Common myeloid progenitor, CD34-positive (primary cell): ENCODE measurements around the gene DIS3L2.
"Not testable (repeated sequence)": the region's sequence is repeated elsewhere in the genome, so short reads cannot be mapped to it uniquely, and the experiment has no call there.

Experiments
- CTCF ChIA-PET: fragments of 350-600 bp; sonication (Branson Sonifier 250); formaldehyde crosslinking; loops from one replicate; lab custom pipeline; 2021; ENCODE audit warnings: antibody characterized with exemption; lab: Charles Lee
- POLR2A ChIA-PET: fragments of 350-600 bp; sonication (Branson Sonifier 250); formaldehyde crosslinking; loops from one replicate; lab custom pipeline; 2021; ENCODE audit warnings: antibody characterized with exemption; lab: Charles Lee
- DNase-seq, 3 donors: peaks; one replicate each; pipeline versions ENCODE4 v3.0.0 to v3.0.0-alpha.2; 2013
- H3K27ac ChIP-seq, 2 experiments: 1 replicate in 1 of 2; 2 replicates in 1 of 2; pipeline ENCODE4 v1.7.0; 2013; ENCODE audit warnings: inconsistent platforms in 2 of 2, low read length in 2 of 2, mild to moderate bottlenecking in 2 of 2, low read depth in 1 of 2, moderate library complexity in 1 of 2; ENCODE audit not compliant: severe bottlenecking in 2 of 2, insufficient read depth in 1 of 2, poor library complexity in 1 of 2
- H3K27me3 ChIP-seq, 5 experiments: replicated peaks in 2 of 5; 1 replicate in 3 of 5; 2 replicates in 2 of 5; pipeline versions ENCODE4 v1.6.1 to v1.7.0; 2013; ENCODE audit warnings: low read length in 4 of 5, mild to moderate bottlenecking in 2 of 5, moderate library complexity in 2 of 5, inconsistent platforms in 1 of 5; ENCODE audit not compliant: insufficient read depth in 5 of 5, control insufficient read depth in 4 of 5
- H3K36me3 ChIP-seq, 4 experiments: 1 replicate in 2 of 4; 2 replicates in 2 of 4; pipeline versions ENCODE4 v1.6.1 to v1.7.0; 2013; ENCODE audit warnings: low read length in 3 of 4, control low read depth in 1 of 4, mild to moderate bottlenecking in 1 of 4; ENCODE audit not compliant: control insufficient read depth in 4 of 4, insufficient read depth in 4 of 4
- H3K4me1 ChIP-seq, 4 experiments: 1 replicate in 3 of 4; 2 replicates in 1 of 4; pipeline versions ENCODE4 v1.6.1 to v1.7.1; 2013; ENCODE audit warnings: low read length in 3 of 4, mild to moderate bottlenecking in 3 of 4, control low read depth in 1 of 4, inconsistent platforms in 1 of 4, moderate library complexity in 1 of 4; ENCODE audit not compliant: control insufficient read depth in 4 of 4, insufficient read depth in 4 of 4; ENCODE audit errors: control extremely low read depth in 1 of 4
- H3K4me3 ChIP-seq, 7 experiments: 1 replicate in 4 of 7; 2 replicates in 3 of 7; pipeline versions ENCODE4 v1.5.1 to v1.7.0; 2013; ENCODE audit warnings: mild to moderate bottlenecking in 7 of 7, low read length in 6 of 7, moderate library complexity in 6 of 7, inconsistent platforms in 2 of 7, low read depth in 2 of 7, control low read depth in 1 of 7; ENCODE audit not compliant: insufficient read depth in 4 of 7, control insufficient read depth in 1 of 7; ENCODE audit errors: extremely low read depth in 1 of 7
- H3K9me3 ChIP-seq, 5 experiments: 1 replicate in 4 of 5; 2 replicates in 1 of 5; pipeline versions ENCODE4 v1.6.1 to v1.7.1; 2013; ENCODE audit warnings: low read length in 4 of 5, mild to moderate bottlenecking in 2 of 5, inconsistent platforms in 1 of 5, low read depth in 1 of 5, moderate library complexity in 1 of 5; ENCODE audit not compliant: control insufficient read depth in 4 of 5, insufficient read depth in 2 of 5; ENCODE audit errors: control extremely low read depth in 1 of 5
- WGBS: methylation state at CpG from one replicate; pipeline ENCODE4 v1.1.5; 2013; ENCODE audit not compliant: insufficient coverage; 5-methylcytosine and 5-hydroxymethylcytosine counted together

The DIS3L2 gene

GRCh38 chr2:232322560-232323327, 361.2 kb downstream of the DIS3L2 start:
- Histone ChIP-seq H3K4me1 (peaks cover 1 to 57% (median 41%) of the 10 kb centered on the region in 4 experiments), H3K27me3 (no peaks in the 10 kb centered on the region), H3K4me3 (no peak overlapping the region), H3K36me3 (peaks cover 0 to 5% (median 0%) of the 10 kb centered on the region in 4 experiments), H3K9me3 (no peaks in the 10 kb centered on the region), H3K27ac (no peak overlapping the region)
- CTCF ChIA-PET: interaction anchor here (0.6 to 7.3 kb wide), 9 partner anchors 8 to 422 kb away, joined by 3 to 63 read pairs (median 3); partner anchors contain the start of gene NPPC
- DNase-seq: no peak
- 95% methylated on average over 15 of the region's 18 CpGs for WGBS
- POLR2A ChIA-PET: no interaction called here

GRCh38 chr2:232323328-232323650, 361.8 kb downstream of the DIS3L2 start:
- Histone ChIP-seq H3K27ac (no peak overlapping the region), H3K9me3 (no peaks in the 10 kb centered on the region), H3K27me3 (no peaks in the 10 kb centered on the region), H3K36me3 (peaks cover 0 to 5% (median 0%) of the 10 kb centered on the region in 4 experiments), H3K4me1 (peaks cover 1 to 54% (median 39%) of the 10 kb centered on the region in 4 experiments), H3K4me3 (no peak overlapping the region)
- ChIA-PET POLR2A (no interaction called here), CTCF (interaction anchor here (0.6 to 7.3 kb wide), 7 partner anchors 9 to 417 kb away, joined by 3 to 63 read pairs (median 6); partner anchors contain the start of gene NPPC)
- DNase-seq: no peak
- WGBS: 97% methylated on average over 3 of the region's 4 CpGs

GRCh38 chr2:232323967-232324366, 362.5 kb downstream of the DIS3L2 start:
- H3K4me3 ChIP-seq, DNase-seq, H3K27me3 ChIP-seq, POLR2A ChIA-PET, H3K9me3 ChIP-seq, H3K36me3 ChIP-seq, H3K27ac ChIP-seq: not testable (repeated sequence)
- 100% methylated on average over 5 of the region's 6 CpGs for WGBS
- peaks cover 1 to 47% (median 37%) of the 10 kb centered on the region in 4 experiments for H3K4me1 ChIP-seq
- CTCF ChIA-PET: interaction anchor here (0.6 to 7.3 kb wide), 11 partner anchors 8 to 422 kb away, joined by 3 to 63 read pairs (median 12); partner anchors contain the start of gene NPPC

GRCh38 chr2:232324778-232325177, 363.3 kb downstream of the DIS3L2 start:
- Histone ChIP-seq H3K9me3 (no peaks in the 10 kb centered on the region), H3K27ac (no peak overlapping the region), H3K36me3 (no peaks in the 10 kb centered on the region), H3K27me3 (no peaks in the 10 kb centered on the region), H3K4me3 (no peak overlapping the region), H3K4me1 (peaks cover 1 to 39% (median 29%) of the 10 kb centered on the region in 4 experiments)
- ChIA-PET POLR2A (interaction anchor here (0.6 kb wide), 1 partner anchor 400 kb away, joined by 3 read pairs; no protein-coding TSS in a partner anchor), CTCF (interaction anchor here (0.6 to 7.3 kb wide), 13 partner anchors 9 to 423 kb away, joined by 3 to 63 read pairs (median 12); partner anchors contain the start of gene NPPC)
- no peak for DNase-seq
- WGBS: 95% methylated on average over 3 of the region's 4 CpGs

- CTCF ChIA-PET: interaction anchor here (0.7 to 7.3 kb wide), 24 partner anchors 10 to 424 kb away, joined by 3 to 63 read pairs (median 4); partner anchors contain the start of gene NPPC
- Histone ChIP-seq H3K4me1 (peaks cover 0 to 31% (median 23%) of the 10 kb centered on the region in 4 experiments), H3K36me3 (no peaks in the 10 kb centered on the region), H3K27me3 (no peaks in the 10 kb centered on the region), H3K27ac (no peak overlapping the region), H3K4me3 (no peak overlapping the region), H3K9me3 (no peaks in the 10 kb centered on the region)
- 87% methylated on average over 16 of the region's 24 CpGs for WGBS
- POLR2A ChIA-PET: interaction anchor here (0.8 kb wide), 1 partner anchor 10 kb away, joined by 3 read pairs; no protein-coding TSS in a partner anchor
- DNase-seq: peak in 2 of 3 donors; percentile 28 to 46
Observed at GRCh38 chr2:232325324-232326273, 364.1 kb downstream of the DIS3L2 start.

GRCh38 chr2:232326274-232327104, 365.0 kb downstream of the DIS3L2 start:
- not testable (repeated sequence) for H3K27ac ChIP-seq, H3K9me3 ChIP-seq, H3K36me3 ChIP-seq, H3K4me3 ChIP-seq, H3K27me3 ChIP-seq
- CTCF ChIA-PET: interaction anchor here (0.7 to 7.3 kb wide), 24 partner anchors 10 to 425 kb away, joined by 3 to 63 read pairs (median 4); partner anchors contain the start of gene NPPC
- POLR2A ChIA-PET: interaction anchor here (0.8 kb wide), 1 partner anchor 11 kb away, joined by 3 read pairs; no protein-coding TSS in a partner anchor
- H3K4me1 ChIP-seq: peaks cover 0 to 22% (median 15%) of the 10 kb centered on the region in 4 experiments
- peak in 2 of 3 donors; percentile 38 to 65 for DNase-seq
- no CpG with 5 or more reads among the region's 12 CpGs for WGBS
